GM18498 (cell line): ENCODE results near the gene TMEM151A.
"Not testable (repeated sequence)": the region's sequence is repeated elsewhere in the genome, so short reads cannot be mapped to it uniquely, and the experiment has no call there.

Experiments used
- ATAC-seq: cut with Tn5 transposase; IDR thresholded peaks from one replicate; pipeline ENCODE4 v1.9.1; 2021; ENCODE audit warnings: mild to moderate bottlenecking, moderate library complexity; ENCODE audit not compliant: unreplicated experiment

The TMEM151A gene

DNA sequence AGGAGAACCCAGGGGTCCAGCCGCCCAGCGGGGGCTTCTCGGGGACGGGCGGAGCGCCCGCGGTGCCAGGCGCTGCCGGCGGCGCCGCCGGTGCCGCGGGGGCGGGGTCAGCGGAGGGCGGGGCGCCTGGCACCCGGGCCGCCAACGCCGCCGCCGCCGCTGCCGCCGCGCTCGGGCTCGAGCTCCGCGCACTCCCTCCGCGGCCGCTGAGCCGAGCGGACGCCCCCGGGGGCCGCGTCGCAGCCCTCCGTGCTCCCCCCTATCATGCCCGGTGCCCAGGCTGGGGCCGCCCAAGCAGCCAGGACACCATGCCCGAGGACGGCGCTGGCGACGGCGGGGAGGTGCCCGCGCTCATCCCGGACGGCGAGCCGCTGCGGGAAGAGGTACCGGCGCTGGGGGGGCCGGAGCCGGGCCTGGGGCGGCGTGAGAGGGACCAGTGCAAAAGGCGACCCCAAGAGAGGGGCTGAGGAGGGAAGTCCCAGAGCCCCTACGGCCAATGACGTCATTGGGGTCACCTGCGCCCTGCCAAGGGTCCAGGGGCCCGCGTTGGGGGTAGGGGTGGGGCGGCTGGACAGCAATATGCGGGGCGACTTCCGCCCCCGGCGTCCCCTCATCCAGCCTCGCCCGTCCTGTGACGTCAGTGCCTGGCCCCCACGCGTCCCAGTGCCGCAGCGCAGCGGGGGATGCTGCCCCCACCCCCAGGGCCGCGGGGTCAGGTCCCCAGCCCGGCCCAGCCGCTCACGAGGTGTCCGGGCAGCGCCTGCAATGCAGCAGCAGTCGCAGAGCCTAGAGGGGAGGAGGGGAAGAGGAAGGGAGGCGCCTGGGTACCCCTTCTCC, at the start of gene TMEM151A:
Gene TMEM151A (plus strand): TSS at position 189 of the 837 bp plus-strand sequence. CDS start 120 bp downstream, at position 309.
- ATAC-seq: no peak

DNA sequence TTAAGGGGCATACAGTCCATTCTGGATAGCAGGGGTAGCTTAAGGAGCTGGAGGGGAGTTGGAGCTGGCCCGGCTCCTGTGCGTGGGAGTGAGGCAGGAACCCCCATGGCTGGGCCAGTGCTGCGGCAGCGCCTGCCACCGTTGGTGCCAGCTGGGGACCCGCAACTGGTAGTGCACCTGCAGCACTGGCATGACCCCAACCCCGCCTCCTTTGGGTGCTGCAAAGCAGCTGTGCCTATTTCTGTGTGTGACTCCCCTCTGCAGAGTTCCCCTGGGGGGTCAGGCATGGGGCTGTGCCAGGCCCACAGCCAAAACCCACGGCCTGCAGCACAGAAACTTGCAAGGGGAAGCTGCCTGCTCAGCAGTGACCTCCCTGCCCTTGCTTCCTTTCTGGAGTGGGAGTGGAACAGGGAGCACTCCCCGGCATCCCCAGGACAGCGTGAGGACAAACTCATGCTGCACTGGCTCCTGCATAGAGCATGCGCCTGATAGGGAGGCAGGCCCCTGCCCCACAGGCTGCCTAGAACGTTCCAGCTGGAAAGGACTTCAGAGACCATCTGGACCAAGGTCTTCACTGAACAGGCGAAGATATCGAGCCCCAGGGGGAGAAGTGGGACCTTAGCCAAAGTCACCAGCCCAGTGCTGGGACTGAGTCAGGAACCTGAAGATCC, 49.5 kb upstream of the TMEM151A start:
- ATAC-seq: no peak

DNA sequence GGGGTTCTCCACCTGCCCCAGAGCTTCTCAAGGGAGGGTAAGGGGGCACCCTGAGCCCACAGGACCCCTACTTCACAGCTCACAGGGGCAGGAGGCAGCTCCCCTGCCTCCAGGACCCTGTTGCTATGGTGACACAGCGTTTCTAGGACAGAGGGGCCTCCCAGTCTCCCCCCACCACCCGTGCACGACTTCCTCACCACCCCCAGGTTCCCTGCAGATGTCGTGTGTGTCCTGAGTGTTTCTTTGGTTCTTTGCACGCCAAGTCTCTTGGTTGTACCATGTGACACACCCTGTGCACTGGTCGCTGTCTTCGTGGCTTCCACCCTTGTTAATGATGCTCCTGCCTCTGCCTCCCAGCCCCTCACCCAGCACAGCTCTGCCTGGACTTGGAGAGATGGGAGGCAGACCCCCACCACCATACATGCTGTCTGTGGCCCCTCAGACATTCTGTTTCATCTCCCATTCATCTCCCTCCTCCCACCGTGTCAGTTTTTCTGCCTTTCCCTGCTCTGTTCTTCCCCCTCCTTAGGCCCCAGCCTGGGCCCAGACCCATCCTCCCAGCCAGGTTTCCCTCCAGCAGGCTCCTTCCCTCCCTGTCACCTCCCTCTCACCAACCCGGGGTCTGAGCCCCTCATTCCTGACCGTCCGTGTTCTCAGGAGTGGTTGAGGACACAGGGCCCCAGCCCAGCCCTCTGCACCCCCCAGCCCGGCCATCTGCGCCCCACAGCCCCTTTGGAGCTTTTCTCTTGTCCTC, 47.7 kb upstream of the TMEM151A start:
- ATAC-seq: no peak

DNA sequence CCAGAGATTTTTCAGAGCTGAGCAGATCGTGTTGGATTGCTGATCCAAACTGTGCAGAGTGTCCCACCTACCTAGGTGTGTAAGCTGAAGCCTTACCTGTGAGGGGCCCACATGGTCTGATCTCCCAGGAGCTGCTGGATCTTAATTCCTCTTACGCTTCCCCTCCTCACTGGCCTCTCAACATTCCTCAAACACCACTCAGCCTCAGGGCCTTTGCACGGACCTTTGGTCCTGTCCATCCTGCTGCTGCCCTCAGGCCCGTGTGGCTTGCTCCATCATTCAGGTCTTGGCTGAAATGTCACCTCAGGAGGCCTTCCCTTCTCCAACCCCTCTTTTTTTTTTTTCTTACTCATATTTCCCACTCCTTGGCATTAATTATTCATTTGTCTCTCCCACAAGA, 44.4 kb upstream of the TMEM151A start:
- ATAC-seq: no peak

DNA sequence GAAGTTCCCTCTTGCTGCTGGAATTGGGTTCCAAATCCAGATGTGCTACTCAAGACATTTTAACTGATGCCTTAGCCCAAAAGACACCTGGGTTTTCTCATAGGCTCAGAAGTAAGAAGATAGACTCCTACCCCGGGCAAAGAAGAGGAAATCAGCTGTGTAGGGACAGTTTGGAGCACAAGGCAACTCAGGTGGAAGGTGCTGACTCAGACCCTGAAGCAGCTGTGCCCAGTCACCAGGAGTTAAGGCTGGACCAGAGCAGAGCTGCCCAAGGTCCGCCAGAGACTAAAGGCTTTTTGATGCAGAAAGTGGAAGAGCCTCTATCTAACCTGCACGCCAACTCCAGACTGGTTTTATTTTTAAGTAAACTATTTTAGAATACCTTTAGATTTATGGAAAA, 43.9 kb upstream of the TMEM151A start:
- no peak for ATAC-seq

DNA sequence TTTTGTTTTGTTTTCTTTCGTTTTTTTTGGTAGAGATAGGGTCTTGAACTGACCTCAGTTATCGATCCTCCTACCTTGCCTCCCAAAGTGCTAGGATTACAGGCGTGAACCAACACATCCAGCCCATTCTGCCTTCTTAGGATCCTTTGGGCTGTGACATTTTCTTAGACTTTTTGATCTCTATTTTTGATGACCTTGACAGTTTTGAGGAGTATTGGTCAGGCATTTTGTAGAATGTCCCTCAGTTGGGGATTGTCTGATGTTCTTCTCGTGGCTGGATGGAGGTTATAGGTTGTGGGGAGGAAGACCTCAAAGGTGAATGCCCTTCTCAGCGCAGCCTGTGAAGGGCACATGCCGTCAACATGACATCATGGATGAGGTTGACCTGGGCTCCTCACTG, 42.8 kb upstream of the TMEM151A start:
- no peak for ATAC-seq

DNA sequence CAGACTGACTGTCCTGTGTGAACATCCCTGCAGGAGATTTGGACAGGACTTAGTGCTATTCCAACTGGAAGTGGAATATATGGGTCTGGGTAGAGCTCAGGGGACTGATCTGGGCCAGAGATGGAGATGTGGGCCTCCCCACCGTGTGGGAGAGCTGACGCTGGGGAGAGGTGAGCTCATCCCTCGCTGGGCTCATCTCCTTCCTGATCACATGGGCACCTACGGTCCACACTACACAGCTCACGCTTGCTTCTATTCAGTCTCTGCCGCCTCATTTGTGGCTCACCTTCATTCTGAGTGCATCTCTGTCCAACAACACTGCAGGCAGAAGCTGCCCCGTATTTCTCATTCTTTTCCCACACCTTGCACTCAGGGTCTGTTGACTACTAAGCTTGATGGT, 39.9 kb upstream of the TMEM151A start:
- no peak for ATAC-seq

DNA sequence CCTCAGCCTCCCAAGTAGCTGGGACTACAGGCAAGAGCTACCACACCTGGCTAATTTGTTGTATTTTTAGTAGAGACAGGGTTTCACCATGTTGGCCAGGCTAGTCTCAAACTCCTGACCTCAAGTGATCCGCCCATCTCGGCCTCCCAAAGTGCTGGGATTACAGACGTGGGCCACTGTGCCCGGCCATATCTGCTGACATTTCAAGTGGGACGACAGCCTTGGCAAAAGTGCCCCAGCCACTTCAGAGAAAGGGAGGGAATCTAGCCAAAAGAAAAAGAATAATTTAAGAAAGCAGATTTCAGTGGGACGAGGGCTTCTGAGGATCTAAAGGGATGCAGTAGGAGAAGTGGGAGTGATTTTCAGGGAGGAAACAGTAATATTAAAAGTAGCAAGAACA, 38.6 kb upstream of the TMEM151A start:
- ATAC-seq: not testable (repeated sequence)

DNA sequence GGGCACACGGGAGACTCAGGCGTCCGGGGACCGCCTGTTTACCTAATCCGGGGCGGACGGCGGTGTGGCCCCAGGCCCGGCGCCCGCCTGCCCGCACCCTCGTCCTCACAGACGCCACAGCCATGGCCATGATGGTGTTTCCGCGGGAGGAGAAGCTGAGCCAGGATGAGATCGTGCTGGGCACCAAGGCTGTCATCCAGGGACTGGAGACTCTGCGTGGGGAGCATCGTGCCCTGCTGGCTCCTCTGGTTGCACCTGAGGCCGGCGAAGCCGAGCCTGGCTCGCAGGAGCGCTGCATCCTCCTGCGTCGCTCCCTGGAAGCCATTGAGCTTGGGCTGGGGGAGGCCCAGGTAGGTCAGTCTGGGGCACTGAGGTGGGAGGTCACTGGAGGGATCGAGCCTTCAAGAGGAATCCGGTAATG, 33.2 kb upstream of the TMEM151A start:
- ATAC-seq: no peak

DNA sequence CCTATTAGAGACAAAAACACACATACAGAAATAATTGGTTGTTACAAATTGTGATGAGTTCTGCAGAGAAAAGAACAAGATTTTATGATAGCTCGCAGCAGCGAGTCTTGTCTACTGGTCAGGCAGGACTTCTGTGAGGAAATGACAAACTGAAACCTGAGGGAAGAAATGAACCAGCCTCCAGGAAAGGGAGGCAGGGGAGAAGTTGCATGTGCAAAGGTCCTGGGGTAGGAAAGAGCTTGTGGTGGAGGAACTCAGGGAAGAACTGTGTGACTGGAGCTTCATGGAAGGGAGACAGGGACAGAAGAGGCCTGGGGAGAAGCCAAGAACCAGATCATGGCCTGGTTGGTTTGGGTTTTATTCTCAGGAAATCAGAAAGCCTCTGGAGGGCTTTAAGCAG, 32.5 kb upstream of the TMEM151A start:
- ATAC-seq: no peak

DNA sequence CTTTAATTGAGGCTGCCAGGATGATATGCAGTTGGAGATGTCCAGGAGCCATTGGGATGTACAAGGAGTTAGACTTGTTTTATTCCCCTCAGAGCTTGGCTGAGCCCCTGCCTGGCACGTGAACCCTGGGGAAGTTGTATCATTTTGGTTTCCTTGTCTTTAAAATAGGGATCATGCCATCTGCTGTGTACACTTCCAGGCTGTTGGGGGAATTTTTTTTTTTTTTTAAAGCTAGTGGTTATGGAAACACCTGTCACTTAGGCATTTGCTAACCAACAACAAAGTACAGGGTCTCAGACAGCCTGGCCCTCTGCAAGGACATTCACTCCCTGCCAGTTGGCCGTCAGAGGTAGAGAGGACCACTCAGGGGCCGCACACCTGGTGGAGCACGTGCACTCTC, 31.7 kb upstream of the TMEM151A start:
- no peak for ATAC-seq

DNA sequence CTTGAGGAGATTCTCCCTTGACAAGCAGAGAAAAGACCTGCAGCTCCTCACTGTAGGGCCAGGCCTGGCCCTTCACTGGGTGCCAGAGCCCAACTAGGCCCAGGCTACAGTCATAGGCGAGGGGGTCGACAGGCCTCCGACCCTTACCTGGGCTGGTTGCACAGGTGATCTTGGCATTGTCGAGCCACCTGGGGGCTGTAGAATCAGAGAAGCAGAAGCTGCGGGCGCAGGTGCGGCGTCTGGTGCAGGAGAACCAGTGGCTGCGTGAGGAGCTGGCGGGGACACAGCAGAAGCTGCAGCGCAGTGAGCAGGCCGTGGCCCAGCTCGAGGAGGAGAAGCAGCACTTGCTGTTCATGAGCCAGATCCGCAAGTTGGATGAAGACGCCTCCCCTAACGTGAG, 30.1 kb upstream of the TMEM151A start:
- ATAC-seq: no peak

DNA sequence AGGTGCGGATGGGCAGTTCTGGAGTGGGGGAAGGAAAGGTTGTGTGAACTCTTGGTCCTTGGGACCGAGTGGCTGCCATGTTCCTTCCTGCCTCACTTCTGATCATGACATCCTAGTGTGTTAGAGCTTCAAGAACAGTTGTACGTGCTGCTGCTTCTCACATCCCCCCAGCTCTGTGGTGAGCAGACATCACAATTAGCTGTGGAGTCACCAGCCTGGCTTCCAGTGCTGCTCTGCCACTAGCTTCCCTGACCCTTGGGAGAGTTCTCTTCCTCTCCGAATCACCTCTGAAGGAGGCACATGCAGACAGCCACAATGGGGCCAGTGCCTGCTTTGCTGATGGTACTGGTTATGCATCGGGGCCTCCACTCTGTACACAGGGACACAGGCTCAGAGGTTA, 29.5 kb upstream of the TMEM151A start:
- no peak for ATAC-seq

DNA sequence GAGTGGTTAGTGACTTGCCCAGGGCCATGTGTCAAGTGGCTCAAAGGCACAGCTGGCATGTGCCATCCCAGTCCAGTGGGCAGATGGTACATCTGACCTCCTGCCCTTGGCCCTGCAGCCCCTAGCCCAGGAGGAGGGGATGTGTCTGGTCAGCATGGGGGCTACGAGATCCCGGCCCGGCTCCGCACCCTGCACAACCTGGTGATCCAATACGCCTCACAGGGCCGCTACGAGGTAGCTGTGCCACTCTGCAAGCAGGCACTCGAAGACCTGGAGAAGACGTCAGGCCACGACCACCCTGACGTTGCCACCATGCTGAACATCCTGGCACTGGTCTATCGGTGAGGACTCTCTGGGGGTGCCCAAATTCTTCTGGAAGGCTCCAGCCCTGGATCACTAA, 29.0 kb upstream of the TMEM151A start:
- ATAC-seq: no peak

DNA sequence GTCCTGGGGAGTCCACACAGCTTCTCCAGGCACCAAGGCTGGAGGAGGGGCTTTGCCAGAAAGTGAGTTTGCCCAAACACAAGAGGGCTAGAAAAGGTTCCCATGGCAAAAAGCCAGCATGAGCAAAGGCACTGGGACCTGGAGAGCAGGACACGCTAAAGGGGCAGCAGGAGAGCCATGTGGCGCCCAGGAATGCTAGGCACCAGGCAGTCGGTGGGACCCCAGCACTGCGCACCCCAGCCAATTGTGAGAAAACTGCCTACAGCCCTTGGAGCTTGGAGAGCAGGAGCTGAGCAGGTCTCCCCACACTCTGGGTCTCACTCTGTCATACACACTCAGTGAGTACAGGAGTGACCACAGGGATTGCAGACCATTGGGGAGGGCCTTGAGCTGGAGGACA, 28.5 kb upstream of the TMEM151A start:
- ATAC-seq: no peak

DNA sequence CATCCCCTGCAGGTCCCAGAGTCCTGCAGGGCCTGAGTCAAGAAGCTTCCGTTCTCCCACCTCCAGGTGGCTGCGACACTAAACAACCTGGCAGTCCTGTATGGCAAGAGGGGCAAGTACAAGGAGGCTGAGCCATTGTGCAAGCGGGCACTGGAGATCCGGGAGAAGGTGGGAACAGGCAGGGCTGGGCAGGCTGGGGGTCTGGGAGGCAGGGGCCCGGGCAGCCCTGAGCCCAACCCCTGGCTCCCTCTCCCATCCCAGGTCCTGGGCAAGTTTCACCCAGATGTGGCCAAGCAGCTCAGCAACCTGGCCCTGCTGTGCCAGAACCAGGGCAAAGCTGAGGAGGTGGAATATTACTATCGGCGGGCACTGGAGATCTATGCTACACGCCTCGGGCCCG, 27.9 kb upstream of the TMEM151A start:
- no peak for ATAC-seq

DNA sequence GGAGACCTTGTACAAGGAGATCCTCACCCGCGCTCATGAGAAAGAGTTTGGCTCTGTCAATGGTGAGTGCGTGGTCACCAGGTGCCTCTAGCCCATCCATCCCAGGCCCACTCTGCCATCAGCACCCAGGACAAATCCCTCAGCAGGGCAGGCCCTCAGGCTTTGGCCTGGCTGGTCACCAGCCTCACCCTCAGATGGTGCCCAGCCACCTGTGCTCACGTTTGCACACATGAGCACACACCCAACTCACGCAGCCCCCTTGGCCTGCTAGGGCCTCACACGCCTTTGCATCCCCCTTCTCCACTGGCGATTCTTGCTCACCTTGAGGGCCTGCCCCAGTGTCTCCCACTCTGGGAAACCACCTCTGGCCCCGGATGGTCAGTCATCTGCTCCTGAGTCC, 27.3 kb upstream of the TMEM151A start:
- ATAC-seq: no peak

DNA sequence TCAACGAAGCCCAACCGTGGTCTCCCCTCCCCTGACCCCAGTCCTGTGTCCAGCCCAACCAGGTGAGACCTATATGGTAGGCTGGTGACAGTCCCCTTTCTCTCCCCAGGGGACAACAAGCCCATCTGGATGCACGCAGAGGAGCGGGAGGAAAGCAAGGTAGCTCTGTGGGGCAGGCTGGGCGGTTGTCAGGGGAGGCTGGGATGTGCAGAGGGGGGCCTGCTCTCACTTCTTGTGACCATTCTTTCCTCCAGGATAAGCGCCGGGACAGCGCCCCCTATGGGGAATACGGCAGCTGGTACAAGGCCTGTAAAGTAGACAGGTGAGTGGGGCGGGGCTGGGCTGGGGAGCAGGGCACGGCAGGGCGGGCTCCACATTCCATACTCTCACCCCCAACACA, 26.8 kb upstream of the TMEM151A start:
- no peak for ATAC-seq

DNA sequence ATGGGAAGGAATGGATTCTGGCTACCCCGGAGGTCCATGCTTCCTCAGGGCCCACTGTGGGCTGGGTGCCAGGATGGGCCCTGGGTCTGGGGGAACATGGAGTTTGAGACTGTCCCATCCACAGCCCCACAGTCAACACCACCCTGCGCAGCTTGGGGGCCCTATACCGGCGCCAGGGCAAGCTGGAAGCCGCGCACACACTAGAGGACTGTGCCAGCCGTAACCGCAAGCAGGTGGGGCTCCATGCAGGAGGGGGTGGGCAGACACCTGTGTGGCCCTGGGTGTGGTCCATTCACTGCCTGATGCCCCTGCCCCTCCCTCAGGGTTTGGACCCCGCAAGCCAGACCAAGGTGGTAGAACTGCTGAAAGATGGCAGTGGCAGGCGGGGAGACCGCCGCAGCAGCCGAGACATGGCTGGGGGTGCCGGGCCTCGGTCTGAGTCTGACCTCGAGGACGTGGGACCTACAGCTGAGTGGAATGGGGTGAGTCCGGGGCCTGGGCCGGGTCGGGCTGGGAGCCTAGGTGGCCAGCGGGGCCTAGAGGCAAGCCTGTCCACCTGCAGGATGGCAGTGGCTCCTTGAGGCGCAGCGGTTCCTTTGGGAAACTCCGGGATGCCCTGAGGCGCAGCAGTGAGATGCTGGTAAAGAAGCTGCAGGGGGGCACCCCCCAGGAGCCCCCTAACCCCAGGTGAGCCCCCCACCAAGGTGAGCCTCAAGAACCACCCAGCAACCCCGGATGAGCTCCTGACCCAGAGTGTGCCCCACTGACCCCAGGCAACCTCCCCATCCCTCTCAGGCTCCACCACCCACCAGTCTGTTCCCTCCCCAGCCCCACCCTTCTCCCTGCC, 25.9 kb upstream of the TMEM151A start:
- ATAC-seq: no peak

DNA sequence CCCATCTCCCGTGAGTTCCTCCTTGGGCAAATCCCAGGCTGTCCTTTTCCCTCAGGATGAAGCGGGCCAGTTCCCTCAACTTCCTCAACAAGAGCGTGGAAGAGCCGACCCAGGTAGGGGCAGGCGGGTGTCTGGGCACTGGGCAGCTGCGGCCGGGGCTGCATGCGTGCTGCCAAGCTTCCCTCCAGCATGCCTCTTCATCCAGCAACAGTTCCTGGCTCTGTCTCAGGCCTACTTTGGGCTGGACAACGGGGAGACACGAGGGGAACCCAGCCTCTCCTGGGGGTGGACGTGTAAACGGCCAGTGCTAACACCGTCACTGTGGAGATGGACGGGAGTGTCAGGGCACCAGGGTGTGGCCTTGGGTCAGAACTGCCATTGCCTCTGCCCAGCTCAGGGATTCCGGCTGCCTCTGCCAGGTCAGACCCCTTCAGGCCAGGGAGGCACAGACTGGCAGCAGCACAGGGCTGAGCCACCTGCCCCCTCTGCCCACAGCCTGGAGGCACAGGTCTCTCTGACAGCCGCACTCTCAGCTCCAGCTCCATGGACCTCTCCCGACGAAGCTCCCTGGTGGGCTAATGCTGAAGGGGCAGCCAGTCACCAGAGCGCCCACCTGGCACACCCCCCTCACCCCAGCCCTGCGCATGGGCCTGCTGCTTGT, 25.2 kb upstream of the TMEM151A start:
- ATAC-seq: no peak
